ENCODE results near the gene TLE4.

DNA sequence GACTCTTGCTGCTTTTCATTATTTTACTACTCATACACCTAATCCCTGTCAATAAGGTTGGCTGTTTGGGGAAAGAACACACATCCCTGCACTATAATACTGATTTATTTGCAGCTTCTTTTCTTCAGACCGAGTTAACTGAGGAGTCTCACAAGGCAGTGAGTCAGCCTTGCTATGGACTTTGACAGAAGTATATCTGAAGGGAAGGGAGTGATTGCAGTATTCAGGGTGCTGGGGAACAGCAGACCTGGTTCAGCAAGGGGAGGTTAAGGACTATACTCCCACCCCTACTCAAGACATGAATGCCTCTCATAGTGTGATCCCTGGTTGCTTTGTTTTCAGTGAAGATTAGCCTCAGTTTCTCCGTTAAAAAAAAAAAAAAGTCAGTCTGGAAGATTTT is 99.8 kb downstream of the TLE4 start:
- TF ChIP-seq, protein P1, sequence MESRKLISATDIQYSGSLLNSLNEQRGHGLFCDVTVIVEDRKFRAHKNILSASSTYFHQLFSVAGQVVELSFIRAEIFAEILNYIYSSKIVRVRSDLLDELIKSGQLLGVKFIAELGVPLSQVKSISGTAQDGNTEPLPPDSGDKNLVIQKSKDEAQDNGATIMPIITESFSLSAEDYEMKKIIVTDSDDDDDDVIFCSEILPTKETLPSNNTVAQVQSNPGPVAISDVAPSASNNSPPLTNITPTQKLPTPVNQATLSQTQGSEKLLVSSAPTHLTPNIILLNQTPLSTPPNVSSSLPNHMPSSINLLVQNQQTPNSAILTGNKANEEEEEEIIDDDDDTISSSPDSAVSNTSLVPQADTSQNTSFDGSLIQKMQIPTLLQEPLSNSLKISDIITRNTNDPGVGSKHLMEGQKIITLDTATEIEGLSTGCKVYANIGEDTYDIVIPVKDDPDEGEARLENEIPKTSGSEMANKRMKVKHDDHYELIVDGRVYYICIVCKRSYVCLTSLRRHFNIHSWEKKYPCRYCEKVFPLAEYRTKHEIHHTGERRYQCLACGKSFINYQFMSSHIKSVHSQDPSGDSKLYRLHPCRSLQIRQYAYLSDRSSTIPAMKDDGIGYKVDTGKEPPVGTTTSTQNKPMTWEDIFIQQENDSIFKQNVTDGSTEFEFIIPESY (IDR thresholded peaks at IDR 0.05; ENCODE audit: borderline replicate concordance, low read depth): no peak
- no peak for TF ChIP-seq POLR2AphosphoS5 (IDR thresholded peaks at IDR 0.05; ENCODE audit: low read depth, low read length)
- TF ChIP-seq RCOR1 (IDR thresholded peaks at IDR 0.05; ENCODE audit: low read length): no peak
- TF ChIP-seq, protein P2, sequence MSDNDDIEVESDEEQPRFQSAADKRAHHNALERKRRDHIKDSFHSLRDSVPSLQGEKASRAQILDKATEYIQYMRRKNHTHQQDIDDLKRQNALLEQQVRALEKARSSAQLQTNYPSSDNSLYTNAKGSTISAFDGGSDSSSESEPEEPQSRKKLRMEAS (IDR thresholded peaks at IDR 0.05; ENCODE audit: low read depth): no peak
- TF ChIP-seq, protein P3, sequence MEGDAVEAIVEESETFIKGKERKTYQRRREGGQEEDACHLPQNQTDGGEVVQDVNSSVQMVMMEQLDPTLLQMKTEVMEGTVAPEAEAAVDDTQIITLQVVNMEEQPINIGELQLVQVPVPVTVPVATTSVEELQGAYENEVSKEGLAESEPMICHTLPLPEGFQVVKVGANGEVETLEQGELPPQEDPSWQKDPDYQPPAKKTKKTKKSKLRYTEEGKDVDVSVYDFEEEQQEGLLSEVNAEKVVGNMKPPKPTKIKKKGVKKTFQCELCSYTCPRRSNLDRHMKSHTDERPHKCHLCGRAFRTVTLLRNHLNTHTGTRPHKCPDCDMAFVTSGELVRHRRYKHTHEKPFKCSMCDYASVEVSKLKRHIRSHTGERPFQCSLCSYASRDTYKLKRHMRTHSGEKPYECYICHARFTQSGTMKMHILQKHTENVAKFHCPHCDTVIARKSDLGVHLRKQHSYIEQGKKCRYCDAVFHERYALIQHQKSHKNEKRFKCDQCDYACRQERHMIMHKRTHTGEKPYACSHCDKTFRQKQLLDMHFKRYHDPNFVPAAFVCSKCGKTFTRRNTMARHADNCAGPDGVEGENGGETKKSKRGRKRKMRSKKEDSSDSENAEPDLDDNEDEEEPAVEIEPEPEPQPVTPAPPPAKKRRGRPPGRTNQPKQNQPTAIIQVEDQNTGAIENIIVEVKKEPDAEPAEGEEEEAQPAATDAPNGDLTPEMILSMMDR (IDR thresholded peaks at IDR 0.05): no peak

Measured in SK-N-SH (cell line).